ENCODE measurements around the gene EHMT2.
"Not testable (repeated sequence)": the region's sequence is repeated elsewhere in the genome, so short reads cannot be mapped to it uniquely, and the experiment has no call there.

The EHMT2 gene

DNA sequence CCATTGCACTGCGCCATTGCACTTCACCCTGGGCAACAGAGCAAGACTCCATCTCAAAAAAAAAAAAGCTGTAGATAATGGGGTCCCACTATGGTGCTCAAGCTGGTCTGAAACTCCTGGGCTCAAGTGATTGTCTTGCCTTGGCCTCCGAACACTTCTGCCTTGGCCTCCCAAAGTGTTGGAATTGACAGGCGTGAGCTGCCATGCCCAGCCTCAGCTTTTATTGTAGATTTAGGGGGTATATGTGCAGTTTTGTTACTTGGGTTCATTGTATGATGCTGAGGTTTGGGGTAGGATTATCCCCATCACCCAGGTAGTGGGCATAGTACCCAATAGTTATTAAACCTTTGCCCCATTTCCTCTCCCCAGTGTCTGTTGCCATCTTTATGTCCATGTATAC lies 58.5 kb downstream of the EHMT2 start:
- no peak for DNase-seq
- Histone ChIP-seq H3K27me3 (replicated peaks) (no peaks in the 10 kb centered on the region), H3K4me3 (ENCODE audit: low read depth, low read length) (peak overlapping the region; percentile 15), H3K27ac (no peak overlapping the region), H3K36me3 (replicated peaks) (peaks cover 46% of the 10 kb centered on the region)
- no peak for TF ChIP-seq CTCF (IDR thresholded peaks at IDR 0.05; ENCODE audit: low read depth, low read length, missing control alignments)
- in situ Hi-C loops (cut with HindIII; ENCODE audit: low pct_ligation_motif_present, low sequenced_read_pairs): no loop called here

DNA sequence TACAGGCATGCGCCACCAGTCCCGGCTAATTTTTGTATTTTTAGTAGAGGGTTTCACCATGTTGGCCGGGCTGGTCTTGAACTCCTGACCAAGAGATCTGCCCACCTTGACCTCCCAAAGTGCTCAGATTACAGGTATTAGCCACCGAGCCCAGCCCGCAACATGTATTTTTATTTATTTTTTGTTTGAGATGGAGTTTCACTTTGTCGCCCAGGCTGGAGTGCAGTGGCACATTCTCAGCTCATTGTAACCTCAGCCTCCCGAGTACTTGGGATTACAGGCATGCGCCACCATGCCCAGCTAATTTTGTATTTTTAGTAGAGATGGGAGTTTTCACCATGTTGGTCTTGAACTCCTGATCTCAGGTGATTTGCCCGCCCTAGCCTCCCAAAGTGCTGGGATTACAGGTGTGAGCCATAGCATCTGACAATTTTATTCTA lies 59.4 kb downstream of the EHMT2 start:
- H3K27me3 ChIP-seq (replicated peaks); H3K27ac ChIP-seq; in situ Hi-C loops (cut with HindIII; ENCODE audit: low pct_ligation_motif_present, low sequenced_read_pairs); DNase-seq: not testable (repeated sequence)
- Histone ChIP-seq H3K36me3 (replicated peaks) (peaks cover 46% of the 10 kb centered on the region), H3K4me3 (ENCODE audit: low read depth, low read length) (peak overlapping the region; percentile 95)

GRCh38 chr6:31837369-31838113 lies 60.0 kb downstream of the EHMT2 start:
- Histone ChIP-seq H3K4me3 (ENCODE audit: low read depth, low read length) (peak overlapping the region; percentile 95), H3K27me3 (replicated peaks) (no peaks in the 10 kb centered on the region), H3K36me3 (replicated peaks) (peaks cover 46% of the 10 kb centered on the region), H3K27ac (peak overlapping the region; percentile 23)
- in situ Hi-C loops (cut with HindIII; ENCODE audit: low pct_ligation_motif_present, low sequenced_read_pairs): no loop called here
- no peak for DNase-seq
- no peak for TF ChIP-seq CTCF (IDR thresholded peaks at IDR 0.05; ENCODE audit: low read depth, low read length, missing control alignments)

- Histone ChIP-seq H3K36me3 (replicated peaks) (peaks cover 46% of the 10 kb centered on the region), H3K4me3 (ENCODE audit: low read depth, low read length) (peak overlapping the region; percentile 95)
- no peak for DNase-seq
Observed at GRCh38 chr6:31836474-31837368, 60.8 kb downstream of the EHMT2 start.

DNA sequence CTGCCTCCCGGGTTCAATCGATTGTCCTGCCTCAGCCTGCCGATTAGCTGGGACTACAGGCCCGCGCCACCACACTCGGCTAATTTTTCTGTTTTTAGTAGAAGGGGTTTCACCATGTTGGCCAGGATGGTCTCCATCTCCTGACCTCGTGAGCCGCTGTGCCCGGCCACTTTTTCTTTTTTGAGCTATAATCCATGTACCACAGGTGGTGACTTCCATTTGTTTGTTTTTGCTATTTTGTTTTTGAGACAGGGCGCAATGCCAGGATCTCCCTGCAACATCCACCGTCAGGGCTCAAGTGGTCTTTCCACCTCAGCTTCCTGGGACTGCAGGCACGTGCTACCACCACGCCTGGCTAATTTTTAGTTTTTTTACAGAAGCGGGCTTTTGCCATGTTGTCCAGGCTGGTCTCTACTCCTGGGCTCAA lies 61.4 kb downstream of the EHMT2 start:
- no peak for TF ChIP-seq CTCF (IDR thresholded peaks at IDR 0.05; ENCODE audit: low read depth, low read length, missing control alignments)
- DNase-seq: no peak
- Histone ChIP-seq H3K27me3 (replicated peaks) (no peaks in the 10 kb centered on the region), H3K4me3 (ENCODE audit: low read depth, low read length) (peak overlapping the region; percentile 95), H3K27ac (peak overlapping the region; percentile 23), H3K36me3 (replicated peaks) (peaks cover 45% of the 10 kb centered on the region)
- in situ Hi-C loops (cut with HindIII; ENCODE audit: low pct_ligation_motif_present, low sequenced_read_pairs): no loop called here

More at GRCh38 chr6:31836474-31837368, 60.8 kb downstream of the EHMT2 start:
- peak overlapping the region; percentile 23 for H3K27ac ChIP-seq
- in situ Hi-C loops (cut with HindIII; ENCODE audit: low pct_ligation_motif_present, low sequenced_read_pairs): no loop called here
- peak; percentile 7 for TF ChIP-seq CTCF (IDR thresholded peaks at IDR 0.05; ENCODE audit: low read depth, low read length, missing control alignments)
- no peaks in the 10 kb centered on the region for H3K27me3 ChIP-seq (replicated peaks)

Measured in brain microvascular endothelial cell (primary cell).